NCI-H1436 (cell line): ENCODE results near the gene TMEM229B.

ENCODE experiments used
- DNase-seq: peaks from one replicate; lab custom pipeline; 2025; lab: John Stamatoyannopoulos, UW

The TMEM229B gene

DNA sequence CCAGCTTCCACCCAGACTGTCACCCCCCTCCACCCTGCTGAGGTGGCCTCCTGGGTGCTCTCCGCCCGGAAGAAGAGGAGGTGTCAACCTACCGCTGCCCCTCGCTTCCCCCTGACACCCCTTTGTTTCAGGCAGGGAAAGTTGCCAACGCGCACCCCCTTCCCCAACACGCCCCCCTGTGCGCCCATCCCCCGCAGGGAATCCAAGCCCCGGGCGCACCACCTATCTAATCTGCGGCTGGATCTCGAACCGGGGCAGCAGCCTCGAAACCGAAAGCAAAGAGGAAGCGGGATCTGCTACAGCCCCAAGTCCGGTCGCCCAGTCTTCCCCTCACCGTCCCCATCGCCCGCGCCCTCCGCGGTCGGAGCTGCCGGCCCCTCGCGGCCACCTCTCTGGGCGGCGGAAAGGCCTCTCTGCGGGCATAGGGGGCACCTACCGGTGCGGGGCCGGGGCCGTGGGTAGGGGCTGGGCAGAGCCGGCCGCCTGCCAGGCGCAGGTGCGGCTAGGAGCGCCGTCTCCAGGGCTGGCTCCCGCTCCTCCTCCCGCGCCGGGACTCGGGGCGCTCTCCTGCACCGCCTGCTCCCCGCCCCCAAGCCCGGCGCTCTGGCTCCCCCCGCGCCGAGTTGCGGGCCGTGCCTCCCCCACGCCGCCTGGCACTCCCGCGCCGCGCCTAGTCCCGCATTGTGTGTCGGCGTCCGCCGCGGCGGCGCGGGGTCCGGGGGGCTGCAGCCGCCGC is 26.3 kb upstream of the TMEM229B start:
- DNase-seq: no peak

DNA sequence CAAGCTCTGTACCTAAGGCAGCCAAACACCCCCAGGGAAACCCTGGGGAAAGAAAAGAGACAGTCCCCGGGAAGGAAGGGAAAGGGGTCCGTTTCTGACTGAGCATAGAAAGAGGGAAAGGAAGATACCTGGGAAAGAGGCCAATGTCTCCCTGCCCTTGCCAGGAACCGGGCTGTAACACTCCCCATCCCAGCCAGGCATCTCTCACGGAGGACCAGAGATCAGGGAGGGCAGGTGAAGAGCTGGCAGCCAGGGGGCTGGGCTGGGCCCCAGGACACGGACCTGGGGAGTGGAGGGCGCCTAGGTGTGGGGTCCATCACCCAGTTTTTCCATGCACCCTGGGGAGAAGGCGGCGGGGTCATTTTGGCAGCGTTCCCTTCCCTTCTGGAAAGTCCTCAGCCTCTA is 25.7 kb upstream of the TMEM229B start:
- DNase-seq: no peak

DNA sequence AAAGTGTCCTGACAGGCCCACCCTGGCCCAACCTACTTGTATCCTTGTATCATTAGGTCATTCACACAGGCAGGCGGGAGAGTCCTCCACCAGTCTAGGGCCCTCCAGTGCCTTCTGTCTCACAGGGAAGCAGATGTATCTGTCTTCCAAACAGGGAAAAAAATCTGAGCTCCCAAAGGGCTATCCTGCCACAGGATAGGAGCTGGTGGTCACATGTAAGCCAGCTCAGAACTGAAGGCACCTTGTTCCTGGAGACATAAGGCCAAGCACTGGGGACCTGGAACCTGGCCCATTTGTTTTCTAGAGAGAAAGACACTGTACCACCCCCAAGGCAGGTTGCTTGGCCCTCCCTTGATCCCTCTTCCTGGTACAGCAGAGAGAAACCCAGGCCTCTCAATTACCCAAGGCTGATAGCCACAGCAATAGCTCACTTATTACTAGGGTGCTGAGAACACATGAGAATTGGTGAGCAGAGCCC is 25.1 kb upstream of the TMEM229B start:
- DNase-seq: no peak

DNA sequence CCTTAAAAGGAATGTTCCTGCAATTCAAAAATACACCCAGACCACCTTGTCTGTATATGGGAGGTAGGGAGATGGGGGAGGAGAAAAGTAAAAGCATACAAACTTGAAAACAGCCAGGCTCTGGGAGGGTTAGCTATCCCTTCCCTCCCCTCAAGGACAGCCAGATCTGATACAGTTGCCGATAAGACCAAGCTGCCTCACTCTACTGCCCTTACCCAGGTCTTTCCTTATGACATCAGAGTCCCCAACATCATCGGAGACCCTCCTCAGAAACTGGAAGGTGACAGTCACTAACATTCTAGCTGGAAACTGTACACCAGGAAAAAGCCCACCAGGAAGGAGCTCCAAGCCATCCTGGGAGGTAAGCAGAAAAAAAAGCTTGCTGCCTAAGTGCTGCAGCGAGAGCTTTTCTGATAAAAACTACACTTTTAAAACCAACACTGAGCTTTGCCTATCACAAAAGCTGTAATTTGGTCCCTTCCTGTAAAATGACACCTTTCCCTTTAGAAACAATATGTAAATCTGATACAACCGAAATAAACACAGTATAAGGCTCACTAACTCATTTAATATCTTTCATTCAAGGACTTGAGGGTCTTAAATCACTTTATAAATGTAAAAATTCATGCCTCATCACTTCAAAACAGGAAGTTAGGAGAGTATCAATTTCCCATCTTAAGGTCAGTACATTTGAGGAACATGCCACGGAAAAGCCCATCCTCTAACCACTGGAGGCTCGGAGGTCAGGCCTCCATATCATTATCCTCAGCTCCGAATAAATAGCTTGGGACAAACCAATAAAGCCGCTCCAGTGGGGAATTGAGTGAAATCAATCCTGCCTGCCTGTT is 24.2 kb upstream of the TMEM229B start:
- no peak for DNase-seq

DNA sequence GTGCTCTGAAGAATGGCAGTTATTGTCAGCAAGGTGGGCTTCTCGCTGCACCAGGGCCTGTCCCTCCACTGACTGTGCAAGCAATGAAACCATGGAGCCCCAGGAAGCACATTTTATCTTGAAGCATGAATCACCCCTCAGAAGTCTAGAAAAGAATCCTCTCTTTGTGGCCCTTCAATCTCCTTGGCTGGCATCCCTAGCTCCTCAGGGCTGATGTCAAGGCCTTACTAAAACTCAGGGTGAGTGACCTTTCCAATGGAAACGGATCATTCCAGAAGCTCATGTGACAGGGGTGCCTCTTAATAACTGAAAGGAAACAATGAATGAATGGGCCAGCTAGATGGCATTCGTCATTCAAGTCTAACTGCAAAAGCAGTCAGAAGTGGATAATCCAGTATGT is 22.3 kb upstream of the TMEM229B start:
- no peak for DNase-seq

DNA sequence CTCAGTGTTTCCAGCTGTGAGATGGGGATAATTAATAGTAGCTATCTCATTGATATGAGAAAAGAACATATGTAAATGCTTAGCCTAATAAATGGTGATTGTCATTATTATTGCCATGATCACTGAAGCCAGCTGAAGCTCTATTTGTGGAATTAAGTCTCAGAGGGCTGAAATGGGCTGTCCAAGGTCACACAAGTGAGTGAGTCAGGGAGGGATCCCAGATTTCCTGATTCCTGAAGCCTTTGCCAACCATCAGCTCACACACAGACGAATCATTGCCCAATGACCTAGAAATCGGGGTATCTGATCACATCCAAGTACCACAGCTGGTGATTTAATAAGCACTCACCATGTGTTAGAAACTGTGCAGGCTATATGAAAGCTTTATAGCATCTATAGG is 21.6 kb upstream of the TMEM229B start:
- no peak for DNase-seq

DNA sequence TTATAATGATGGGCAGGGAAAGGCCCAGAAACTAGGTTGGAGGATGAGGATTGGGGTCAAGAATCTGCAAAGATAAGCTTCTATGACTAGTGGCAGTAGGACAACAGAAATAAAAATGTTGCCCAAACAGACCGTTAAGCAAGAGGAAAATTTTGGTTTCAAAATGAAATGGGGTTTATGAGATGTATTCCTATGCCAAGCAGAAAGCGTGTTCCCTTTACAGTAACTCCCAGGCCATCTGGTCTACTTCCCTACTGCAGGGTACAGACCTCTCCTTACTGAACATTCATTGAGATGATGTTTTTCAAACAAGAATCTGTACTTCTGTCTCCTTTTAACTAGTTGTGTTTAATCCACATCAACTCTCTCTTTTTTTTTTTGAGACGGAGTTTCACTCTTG is 20.4 kb upstream of the TMEM229B start:
- DNase-seq: no peak

DNA sequence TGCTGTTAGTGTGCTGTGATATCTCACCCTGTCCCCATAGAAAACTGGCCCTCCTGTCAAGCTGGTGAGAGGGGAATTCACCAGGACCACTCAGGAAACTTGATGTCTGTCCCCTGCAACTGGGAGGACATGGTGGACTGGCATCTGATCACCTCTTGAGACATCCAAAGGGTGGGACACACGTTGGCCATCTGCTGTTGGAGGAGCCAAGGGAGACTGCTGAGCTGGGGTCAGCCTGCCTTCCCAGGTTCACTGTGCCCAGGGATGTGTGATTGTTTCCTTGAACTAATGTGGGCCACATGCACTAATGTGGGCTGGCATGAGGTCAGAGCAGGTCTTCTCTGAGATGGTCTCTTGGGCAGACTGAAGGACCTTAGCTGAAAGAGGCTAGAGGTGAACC is 16.7 kb upstream of the TMEM229B start:
- DNase-seq: no peak

DNA sequence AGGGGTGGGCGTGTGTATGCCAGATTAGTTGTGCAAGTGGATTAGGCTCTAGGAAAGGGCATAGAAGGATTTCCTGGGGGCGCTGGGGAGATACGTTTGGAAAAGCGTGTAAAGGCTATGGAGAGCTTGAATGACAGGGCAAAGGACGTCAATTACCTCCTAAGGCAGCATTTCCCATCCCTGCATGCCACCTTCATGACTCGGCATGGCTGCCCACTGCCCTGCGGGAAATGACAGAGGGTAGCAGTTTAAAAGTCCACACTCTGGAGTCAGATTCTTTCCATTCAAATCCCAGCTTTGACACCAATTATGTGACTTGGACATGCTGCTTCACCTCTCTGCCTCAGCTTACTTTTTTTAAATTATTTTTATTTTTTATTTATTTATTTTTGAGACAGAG is 14.8 kb upstream of the TMEM229B start:
- DNase-seq: no peak

DNA sequence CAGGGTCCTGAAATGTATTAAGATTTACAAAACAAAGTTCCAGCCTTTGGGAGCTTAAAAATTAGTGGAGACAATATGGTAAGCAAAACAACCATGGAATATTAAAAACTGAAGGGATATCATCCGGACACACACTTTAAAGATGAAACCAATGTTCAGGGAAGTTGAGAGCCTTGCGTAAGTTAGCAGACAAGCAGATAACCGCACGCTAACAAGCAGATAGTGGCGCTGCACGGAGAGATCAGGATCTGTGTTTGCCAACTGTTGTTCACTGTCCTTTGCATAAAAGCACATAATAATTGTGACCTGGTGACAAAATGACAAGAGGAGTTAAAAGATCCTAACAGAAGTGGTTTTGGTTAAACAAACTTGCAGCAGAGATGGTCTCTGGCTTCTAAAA is 14.3 kb upstream of the TMEM229B start:
- DNase-seq: no peak

DNA sequence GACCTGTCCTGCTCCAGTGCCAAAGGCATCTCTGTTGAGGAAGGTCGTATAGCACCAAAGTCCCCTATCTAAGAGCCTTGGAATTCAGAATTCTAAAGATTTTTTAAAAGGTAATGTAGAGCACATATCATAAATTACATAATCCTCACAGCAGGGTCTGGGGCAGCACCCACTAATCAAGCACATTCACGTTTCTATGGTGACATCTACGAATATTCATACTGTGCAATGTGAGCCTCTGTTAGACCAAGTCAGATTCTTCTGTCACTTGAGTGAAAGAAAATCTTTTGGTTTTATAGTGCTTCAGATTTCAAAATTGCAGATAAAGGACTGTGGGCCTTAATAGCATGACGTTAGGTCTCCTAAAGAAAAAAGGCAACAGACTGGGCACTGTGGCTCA is 13.1 kb upstream of the TMEM229B start:
- DNase-seq: no peak

DNA sequence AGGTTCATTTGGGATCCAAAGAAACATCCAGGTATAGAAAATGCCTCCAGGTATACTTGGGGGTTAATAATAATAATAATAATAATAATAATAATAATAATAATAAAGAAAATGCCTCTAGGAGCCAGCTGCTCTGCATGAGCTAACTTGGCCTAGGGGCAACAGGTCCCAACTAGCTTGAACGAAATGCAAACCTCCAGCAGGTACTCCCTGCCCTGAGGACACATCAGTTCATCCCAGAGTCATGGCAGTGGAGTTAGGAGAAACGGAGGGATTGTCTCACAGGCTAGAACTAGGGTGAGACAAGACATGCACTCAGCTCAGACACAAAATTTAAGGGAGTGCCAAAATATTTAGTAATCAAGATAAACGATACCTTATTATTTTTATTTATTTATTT is 12.5 kb upstream of the TMEM229B start:
- no peak for DNase-seq

DNA sequence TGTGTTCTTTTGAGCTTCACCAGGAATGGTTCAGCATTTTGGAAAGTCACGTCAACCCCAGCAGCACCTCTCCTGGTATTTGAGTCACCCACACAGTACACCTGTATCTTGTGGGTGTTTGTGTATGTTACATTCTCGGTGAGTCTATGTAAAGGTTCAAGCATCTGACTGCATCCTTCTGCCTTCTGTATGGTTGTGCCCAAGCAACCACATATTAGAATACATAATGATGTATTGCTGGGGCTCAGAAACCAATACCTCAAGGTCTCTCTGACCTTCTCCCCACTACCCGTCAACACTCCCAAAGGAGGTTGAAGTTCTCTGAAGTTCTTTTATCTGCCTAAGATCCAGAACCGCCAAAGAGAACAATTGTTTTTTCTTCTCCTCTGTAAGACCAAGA is 9.2 kb upstream of the TMEM229B start:
- no peak for DNase-seq

DNA sequence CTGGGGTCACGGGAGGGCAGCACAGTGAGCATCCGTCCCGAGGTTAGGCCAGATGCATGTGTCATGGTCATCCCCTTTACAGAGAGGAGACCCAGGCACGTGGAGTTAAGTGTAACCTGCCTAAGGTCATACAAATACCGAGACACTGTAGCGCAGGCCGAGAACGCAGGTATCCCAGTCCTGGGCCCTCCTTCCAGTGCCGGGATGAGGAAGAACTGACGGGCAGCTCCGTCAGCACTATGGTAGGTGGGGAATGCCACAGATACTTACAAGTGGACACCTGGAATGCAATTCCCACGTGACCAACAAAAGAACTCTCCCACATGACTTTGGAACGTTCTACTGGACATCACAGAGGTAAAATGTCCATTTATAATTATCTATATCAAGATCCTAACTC is 8.7 kb upstream of the TMEM229B start:
- DNase-seq: no peak

DNA sequence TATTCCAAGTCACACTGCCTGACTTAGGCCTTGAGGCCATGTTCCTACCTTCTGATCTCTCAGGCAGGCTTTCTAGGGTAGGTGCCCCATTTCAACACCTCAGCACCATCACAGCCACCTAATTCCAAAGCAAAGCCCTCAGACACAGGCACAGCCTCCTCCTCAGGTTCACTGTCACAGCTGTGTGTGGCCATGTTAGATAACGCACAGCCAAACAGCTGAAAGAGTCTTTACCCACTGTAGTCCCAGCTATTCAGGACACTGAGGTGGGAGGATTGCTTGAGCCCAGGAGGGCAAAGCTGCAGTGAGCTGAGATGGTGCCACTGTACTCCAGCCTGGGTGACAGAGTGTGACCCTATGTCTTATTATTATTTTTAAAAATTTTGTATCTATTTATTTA is 7.3 kb upstream of the TMEM229B start:
- DNase-seq: no peak

DNA sequence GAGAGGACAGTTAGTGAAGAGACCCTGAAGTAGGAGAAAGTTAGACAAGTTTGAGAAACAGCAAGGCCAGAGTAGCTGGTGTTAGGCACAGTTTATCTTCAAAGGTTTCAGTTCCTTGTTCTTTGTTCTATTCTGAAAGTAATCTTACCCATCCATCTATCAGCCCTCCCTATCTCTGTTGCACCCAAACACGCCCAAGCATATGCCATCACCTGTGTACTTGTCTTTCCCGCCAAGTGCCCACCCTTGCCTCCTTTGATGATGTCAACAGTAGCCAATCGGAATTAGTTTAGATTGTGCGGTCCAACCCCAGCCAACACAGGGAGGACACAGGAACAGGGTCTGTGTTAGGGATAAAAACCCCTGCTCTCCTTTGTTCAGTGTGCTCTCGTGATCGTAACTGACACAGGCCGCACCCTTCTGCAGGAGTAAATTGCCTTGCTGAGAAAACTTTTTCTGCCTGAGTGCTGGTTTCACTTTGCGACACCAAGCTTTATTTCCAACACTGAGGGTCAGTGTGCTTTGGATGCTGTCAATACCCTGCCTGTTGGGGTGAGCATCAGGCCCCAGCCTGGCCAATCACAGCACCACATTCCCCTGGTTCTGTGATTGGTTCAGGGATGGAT is 4.7 kb upstream of the TMEM229B start:
- no peak for DNase-seq

DNA sequence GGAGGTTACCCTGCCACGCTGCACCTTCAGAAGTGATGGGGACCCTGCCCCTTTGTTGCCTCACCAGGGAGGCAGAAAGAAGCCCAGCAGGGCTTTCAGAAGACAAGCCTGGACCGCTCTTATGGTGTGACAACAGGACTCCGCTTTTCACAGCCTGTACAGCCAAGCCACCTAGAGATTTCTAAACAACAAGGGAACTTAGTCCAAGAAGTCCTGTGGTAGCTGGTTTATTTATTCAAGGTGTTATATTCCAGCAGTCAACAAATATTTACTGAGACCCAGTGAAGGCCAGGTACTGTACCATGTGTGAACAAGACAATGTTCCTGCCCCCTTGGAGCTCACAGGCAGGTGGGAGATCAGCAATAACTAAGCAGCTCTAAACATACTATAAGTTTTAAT is 4.0 kb upstream of the TMEM229B start:
- no peak for DNase-seq

DNA sequence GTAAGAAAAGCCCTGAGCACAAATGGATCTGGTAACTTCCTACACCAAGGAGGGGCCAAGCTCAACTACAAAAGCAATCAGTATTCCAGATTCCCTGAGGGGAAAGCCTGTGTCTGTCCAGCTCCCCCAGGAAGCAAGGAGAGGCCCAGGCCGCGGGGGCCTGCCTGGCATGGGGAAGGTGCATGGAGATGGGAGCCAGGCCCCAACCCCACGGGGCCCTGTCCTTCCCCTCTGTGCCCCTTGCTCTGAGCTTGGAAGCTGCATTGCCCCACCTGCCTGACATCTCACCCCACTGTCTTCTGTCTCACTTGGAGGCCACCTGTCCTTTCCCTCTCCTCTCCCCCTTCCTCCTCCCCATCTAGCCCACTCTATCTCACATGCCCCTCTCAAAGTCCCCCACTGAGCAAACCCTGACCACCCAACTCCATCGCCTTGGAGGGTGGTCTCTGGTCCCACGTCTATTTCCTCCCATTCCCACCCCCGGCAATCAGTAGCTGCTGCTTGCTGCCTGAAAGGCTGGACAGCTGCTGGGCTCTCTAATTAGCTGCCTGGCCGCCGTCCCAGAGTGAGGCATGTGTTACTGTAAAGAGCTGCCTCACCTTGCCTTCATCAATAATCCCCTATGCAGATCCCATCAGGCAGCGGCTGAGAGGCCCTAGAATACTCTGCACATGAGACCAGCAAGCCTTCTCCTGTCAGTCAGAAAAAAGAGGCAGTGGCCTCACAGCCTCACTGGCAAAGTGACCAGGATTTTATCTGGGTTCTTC is 3.4 kb upstream of the TMEM229B start:
- no peak for DNase-seq

DNA sequence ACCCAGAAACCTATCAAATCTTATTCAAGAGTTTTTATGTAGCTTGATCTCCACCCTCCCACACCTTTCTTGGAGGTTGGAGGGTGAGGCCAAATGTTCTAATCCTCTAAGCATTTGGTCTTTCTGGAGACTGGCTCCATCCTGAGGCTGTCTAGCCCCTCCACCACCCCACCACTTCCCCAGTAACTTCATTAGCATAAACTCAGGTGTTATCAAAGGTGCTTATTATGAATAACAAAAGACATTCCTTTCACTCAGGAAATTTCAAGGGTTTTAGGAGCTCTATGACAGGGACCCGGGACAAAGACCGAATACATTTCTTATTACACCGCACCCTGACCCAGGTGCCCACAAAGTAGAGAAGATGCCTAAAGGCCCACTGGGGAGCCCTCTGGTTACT is 2.8 kb upstream of the TMEM229B start:
- DNase-seq: no peak

DNA sequence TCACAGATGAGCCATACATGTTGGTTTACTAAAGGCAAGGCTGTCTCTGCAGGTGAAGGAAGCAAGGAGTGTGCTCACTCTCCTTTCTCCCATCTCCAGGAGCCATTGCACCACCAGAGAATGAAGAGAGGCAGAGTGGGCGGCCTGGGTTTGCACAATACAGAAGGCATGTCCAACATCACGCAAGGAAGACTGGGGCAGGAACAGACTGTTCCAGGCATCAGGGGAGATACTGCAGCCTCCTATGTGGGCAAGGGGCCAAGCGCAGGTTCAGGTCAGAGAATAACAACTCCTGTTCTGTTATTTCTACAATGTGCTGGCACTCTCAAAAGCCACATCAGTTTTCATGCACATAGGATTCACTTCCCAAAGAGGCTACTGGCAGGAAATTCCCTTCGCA is 1.7 kb upstream of the TMEM229B start:
- DNase-seq: no peak

DNA sequence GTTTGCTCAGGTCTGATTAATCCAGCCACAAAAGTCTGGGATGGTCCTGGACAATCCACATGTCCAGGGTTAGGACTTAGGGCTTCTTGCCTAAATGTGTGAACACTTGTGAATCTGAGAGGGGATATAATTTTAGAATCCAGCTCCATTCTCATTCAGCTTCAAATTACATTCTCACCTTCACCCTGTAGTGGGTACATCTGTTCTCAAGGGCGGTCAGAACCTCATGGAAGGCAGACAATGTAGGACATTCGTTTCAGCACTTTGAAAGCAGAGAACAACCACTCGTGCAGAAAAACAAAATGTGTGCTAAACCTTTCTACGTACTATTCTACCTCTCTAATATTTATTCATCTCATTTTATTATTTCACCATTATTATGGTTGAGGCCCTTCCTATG is 1.2 kb downstream of the TMEM229B start:
- DNase-seq: no peak

DNA sequence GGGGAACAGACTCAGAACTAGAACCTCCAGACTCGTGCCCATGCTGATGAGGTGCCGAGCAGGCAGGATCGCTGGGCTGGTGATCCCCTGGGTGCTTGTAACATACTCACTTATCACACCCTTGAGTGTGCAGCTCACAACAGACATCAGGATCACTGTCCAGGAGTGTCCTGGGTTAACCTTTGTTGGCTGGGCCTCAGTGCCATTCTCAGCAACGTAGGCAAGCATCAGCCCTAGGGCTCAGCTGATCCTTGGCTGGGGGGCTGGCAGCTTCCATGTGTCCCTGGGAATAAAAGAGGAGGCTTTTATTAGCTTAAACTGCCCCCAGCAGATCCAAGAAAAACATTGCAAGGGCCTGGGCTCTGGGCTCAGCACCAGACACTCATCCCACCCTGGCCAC is 1.6 kb downstream of the TMEM229B start:
- no peak for DNase-seq
